ENCODE data around the gene ST3GAL6. TPM values are rescaled to one million over a fixed set of nuclear protein-coding genes. Genes with fewer than 3 reads are reported as not detected.
"Not testable (repeated sequence)": the region's sequence is repeated elsewhere in the genome, so short reads cannot be mapped to it uniquely, and the experiment has no call there.

The ST3GAL6 gene
- total RNA-seq, 1 donor from 2014 or later = 1.1 TPM

DNA sequence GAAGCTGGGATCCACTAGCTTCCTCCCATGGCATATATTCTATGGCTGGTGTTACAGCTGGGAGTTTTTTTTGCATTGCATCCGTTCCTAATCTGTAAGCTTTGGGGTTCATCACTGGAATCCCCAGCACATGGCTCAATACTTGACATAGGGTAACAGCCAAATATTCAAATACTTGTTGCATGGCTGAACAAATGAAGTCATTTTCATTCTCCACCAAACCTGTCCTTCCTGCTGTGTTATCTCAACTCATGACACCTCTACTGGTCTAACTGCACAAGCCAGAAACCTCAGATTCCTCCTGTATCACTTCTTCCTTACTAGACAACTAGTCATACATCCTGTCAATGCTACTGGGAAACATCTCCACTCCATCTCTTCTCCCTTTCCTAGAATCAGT, 43.4 kb downstream of the ST3GAL6 start:
- ATAC-seq = peak; percentile 93

DNA sequence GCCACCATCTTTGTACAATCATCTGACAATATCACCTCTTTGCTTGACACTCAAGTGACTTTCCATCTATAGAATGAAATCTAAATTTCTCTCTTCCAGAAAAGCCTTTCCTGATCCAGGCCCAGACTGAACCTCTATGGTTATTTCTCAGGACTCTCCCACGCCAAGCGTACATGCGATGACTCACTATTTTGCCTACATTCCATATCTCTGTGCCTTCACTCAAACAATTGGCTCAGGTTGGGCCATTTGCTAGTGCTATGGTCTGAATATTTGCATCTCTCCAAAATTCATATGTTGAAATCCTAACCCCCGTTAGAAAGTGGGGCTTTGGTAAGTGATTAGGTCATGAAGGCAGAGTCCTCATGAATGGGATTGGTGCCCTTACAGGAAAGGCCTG, 43.9 kb downstream of the ST3GAL6 start:
- ATAC-seq = no peak

DNA sequence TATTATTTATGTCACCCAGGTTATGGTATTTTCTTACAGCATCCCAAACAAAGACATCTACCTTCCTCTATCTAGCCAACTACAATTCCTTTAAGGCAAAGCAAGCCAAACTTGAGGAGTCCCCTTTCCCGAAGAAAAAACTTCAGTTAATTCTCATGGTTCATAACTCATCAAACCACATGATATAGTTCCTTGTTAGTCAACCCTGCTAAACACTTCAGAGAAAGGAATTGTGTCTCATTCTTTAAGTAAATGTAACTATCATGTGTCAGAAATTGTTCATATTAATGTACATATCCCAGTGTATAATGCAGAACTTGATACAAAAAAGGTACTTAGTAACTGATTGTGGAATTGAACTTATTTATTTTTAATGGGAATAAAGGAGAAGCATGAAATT, 44.4 kb downstream of the ST3GAL6 start:
- peak; percentile 23 for ATAC-seq

DNA sequence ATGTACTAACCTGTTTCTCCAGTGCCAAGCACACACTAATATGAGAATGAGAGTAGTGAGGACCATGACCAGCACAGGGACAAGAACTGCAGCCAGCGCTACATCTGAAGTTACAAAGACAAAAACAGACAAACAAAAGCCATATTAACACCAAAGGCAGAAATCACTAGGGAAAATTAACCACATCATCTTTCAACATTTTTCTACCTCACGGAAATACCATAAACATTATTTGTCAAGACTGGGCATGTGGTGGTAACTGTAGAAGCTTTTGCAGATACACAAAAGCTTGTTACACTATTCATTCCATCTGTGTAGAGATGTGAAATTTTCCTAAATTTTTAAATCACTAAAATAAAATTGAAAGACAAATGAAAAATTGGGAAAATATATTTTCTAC, 44.9 kb downstream of the ST3GAL6 start:
- ATAC-seq = no peak

DNA sequence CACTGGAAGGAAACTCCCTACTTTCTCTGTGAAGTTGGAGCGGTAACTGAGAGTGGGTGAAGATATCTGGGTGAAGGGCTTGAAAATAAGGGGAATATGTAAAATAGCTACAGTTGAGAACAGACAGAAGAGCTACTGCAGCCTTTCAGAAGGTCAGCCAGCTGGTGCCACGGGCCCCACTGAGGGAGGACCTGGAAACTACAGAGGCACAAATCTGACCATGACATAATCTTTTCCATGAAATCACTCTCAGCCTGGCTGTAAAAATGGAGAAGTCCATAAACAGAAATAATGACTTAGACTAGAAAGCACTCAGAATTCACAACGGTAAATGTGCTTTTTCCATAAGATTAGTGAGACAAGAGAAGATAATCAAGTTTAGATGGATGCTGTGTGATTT, 46.4 kb downstream of the ST3GAL6 start:
- no peak for ATAC-seq

DNA sequence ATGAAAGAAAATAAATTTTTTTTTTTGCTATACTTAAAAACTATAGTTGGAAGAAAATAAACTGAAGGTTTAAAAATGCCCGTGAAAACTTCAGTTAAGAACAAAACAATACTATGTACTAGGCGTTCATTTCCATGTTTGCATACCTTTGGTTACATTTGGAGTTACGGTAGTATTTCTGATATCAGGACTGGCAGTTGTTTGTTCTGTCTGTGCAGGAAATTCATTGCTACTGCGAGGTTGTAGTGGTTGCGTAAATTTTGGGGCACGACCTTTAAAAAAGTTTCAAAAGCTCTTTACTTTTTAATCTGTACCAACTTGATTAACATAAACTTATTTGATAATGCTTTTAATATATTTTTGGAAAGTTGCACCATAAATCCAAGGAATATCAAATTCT, 47.9 kb downstream of the ST3GAL6 start:
- no peak for ATAC-seq

DNA sequence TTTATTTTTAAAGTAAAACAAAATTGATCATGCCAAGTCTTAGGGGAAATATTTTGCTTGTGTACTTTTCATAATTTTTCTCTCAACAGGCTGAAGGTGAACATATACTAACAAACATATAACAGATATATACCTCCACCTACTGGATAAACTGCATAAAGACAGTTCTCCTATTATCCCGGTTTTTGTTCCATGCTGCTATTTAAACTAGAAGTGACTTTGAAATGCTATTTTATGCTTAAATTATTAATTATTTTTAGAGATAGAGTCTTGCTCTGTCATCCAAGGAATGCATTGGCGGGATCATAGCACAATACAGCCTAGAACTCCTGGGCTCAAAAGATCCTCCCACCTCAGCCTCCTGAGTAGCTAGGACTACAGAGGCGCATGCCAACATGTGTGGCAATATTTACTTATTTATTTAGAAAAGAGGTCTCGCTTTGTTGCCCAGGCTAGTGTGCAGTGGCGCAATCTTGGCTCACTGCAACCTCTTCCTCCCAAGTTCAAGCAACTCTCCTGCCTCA, 49.8 kb downstream of the ST3GAL6 start:
- peak; percentile 60 for ATAC-seq

DNA sequence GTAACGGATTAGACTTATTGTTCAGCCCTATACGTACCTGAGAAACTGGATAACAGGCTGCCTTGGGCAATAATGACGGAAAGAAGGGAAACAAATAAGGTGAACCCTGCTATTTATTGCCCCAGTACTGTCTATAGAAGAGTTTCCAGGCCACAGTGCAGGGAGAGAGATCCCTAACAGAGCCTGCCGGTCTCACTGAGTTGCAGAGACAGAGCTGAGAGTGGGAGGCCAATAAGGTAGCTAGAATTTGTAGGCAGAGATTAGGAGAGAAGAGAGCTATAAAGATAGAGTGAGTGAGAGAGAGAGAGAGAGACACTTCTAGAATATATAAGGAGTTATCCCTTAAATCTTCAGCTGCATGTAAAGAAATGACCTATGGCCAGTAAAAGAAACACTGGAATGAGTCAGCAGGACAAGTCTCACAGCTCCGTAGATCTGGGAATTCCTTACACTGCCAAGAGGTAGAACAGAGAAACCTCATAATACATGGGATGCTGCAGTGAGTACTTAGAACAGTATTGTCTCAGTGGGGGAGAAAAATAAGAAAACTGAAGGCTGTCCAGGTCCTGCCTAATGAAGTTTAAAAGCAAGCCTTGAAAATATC, 51.8 kb downstream of the ST3GAL6 start:
- no peak for ATAC-seq

DNA sequence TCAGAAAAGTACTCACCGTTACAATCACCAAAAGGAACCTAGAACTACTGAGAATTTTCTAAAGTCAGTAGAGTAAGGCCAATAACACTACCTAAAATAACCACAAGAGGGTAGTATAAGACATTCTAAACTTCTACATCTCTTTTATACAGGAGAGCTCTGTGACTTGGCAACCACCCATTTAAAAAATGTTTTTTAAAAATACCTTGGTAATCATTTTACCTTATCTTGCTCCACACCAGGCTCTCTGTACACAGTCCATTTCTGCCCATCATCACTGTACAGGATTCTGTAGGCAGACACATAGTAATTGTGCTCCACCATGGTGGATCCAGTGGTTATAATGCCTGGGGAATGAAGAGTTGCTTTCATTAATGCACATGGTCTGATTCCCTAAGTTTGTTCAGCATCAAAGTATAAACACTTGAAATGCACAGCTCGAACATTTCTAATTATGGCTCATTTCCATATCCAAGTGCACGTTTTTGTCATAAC, 54.5 kb downstream of the ST3GAL6 start:
- peak; percentile 83 for ATAC-seq

DNA sequence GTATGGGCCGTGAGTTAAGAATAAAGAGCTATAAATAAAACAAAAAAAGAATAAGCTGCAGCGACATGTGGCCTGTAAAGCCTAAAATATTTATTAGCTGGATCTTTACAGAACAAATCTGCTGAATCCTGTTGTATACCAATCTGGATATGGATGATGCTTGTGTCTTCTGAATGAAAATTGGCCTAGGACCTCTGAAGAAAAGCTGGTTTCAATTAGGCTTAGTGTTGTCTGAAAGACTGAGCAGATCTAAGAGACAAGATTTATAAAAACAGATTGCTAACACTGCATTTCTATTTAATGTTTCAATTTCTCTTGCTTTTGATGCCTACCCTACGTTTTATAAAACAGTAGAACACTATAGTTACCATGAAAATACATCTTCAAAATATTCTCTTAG, 57.9 kb downstream of the ST3GAL6 start:
- no peak for ATAC-seq

DNA sequence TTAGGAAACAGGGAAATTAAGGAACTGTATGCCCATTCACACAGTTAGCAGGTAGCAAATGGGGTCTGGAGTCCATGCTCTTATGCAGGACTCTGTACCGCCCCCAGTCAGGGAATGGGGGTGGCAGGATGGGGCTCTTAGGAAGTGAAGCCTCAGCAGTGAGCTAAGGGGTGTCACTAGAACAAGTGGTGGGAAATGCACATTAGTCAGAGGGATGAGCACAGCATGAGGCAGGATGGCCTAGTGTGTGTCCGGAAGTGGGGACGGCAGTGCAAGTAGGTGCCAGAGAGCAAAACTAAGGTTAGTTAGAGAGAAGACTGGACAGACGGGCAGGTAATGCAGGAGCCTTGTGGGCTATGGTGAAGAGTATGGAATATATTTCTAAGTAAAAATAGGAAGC, 60.7 kb downstream of the ST3GAL6 start:
- no peak for ATAC-seq

DNA sequence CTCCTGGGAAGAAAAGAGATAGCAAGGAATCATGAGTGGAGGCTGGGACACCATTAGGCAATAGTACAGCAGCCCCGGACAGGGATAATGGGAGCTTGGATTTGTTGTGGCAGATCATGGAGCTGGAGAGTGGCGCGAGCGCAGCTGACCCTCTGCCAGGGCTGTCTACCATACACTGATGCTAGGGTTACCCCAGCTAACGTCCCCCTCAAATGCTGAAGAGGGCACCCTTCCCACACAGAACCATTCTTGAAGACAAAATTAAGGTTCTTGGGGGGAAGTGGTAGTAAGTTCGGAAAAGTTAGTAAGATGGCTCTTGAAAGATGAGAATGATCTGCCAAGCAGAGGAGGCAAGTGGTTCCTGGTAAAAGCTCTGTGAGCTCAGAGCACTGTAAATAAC, 61.1 kb downstream of the ST3GAL6 start:
- ATAC-seq = no peak

DNA sequence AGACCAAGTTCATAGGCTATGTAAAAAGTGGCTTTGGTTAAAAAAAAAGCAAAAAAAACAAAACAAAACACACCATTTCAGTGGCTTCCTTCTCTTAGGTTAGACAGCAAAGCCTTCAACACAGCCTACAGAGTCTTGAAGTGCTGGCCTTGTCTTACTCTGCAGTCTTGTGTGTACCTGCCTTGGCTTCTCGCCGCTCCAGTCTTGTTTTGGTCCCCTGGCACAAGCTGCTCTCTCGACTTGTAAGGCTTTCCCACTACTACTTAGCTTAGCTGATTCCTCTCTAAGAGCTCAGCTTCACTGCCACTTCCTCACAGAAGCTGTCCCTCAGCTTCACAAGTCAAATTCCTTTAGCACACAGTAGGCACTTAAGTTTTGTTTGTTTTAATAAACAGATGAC, 63.0 kb downstream of the ST3GAL6 start:
- no peak for ATAC-seq

DNA sequence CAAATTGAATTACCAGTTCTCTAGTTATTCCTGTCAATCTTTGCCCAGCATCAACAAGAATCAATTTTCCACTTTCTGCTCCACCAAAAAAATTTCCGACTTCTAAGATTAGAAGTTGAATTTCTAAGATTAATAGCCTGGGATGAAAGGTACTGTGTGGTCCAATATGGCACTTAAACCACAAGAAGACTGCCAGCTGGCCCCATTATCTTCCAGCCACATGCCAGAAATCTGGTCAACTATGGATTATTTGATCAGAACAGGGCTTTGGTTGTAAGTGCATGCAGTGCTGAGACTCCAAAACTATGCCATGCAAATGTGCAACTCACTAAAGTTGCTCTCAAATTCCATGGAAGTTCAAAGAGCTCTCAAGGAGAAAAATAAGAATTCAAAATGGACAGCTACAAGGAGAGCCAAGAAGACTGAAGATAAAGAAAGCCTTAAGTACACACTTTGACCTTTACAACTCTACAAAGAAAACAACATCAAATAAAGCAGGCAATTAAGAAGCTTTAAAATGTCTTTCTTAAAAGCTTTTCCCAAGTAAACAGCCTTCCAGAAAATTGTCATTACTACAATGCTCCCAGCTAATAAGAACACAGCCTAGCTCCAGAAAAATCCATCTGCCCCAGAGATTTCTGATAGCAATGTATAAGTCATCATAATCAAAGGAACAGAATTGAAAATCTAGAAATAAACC, 64.2 kb downstream of the ST3GAL6 start:
- no peak for ATAC-seq

DNA sequence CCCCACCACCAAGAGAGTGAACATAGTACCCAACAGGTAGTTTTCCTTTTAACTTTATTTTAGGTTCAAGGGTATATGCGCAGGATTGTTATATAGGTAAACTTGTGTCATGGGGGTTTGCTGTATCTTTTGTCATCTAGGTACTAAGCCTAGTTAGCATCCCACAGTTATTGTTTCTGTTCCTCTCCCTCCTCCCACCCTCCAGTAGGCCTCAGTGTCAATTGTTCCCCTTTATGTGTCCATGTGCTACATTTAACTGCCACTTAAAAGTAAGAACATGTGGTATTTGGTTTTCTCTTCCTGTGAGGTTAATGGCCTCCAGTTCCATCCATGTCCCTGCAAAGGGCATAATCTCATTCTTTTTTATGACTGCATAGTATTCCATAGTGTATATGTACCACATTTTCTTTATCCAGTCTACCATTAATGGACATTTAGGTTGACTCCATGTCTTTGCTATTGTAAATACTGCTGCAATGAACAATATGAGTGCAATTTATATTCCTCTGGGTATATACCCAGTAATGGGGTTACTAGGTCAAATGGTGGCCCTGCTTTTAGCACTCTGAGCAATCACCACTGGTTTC, 66.2 kb downstream of the ST3GAL6 start:
- no peak for ATAC-seq

DNA sequence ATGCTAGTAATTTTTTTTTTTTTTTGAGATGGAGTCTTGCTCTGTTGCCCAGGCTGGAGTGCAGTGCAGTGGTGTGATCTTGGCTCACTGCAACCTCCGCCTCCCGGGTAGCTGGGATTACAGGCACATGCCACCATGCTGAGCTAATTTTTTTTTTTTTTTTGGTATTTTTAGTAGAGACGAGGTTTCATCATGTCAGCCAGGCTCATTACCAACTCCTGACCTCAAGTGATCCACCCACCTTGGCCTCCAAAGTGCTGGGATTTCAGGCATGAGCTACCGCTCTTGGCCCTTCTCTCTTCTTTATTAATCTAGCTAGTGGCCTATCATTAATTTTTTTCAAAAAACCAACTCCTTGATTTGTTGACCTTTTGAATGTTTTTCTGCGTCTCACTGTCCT, 67.9 kb downstream of the ST3GAL6 start:
- not testable (repeated sequence) for ATAC-seq

DNA sequence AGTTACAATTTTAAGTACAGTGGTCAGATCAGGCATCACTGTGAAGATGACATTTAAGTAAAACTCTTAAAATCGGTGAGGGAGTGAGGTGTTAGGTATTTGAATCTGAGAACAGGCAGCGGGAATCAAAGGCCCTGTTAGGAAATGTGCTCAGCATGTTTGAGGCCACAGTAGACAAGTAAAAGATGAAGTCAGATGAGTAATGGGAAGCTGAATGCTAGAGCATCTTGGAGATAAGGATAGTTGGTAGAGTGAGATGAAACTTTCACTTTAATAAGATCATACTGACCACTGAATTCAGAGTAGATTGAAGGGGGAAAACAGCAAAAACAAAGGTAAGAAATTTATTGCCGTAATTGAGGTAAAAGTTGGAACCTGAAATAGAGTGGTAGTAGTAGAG, 76.7 kb downstream of the ST3GAL6 start:
- ATAC-seq = no peak

DNA sequence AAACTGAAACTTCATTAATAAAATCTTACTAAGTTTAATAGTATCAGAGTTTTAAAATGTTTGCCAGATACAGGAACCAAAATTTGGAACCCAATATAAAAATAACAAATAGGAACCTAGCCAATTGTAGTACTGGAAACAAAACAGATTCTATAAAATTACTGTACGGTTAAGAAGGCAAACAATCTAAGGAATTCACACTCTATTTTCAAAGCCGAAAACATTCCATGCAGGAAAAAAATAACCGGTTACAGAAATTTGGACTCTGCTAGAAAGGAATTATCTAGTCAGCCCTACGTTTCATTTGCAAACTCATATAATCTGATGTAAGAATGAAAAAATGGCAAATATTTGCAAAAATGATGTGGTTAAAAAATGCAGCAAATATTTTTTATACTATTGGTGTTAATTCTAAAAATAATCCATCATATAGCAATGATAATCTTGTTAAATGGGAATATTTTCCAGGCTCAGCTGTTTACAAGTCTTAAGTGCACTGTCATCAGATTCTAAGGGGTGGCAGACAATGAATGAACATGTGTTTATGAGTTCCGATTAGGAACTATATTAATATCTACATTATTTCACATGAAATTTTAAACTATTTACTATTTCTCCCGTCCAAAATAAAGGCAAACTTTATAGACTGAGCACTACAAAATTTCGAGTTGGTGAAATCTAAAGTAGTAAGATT, 80.3 kb downstream of the ST3GAL6 start:
- no peak for ATAC-seq

Other genes starting within 250 kb of the ST3GAL6 start
- 81.6 TPM for gene CLDND1, start 240.4 kb upstream of the ST3GAL6 start, total RNA-seq
- 0.32 TPM for gene GPR15, start 231.4 kb upstream of the ST3GAL6 start, total RNA-seq
- 15.4 TPM for gene CPOX, start 169.7 kb upstream of the ST3GAL6 start, total RNA-seq
- 6.7 TPM for gene DCBLD2, start 138.4 kb downstream of the ST3GAL6 start, total RNA-seq

Data from esophagus mucosa (tissue), 1 donor.